NCI-H510A treated with DMSO at 0.1 percent for 48 hours (cell line): ENCODE data around the gene MXD1.
"Not testable (repeated sequence)": the region's sequence is repeated elsewhere in the genome, so short reads cannot be mapped to it uniquely, and the experiment has no call there.

Experiments
- DNase-seq: peaks from one replicate; lab custom pipeline; 2025; lab: John Stamatoyannopoulos, UW

MXD1 gene

GRCh38 chr2:69933254-69933828, 18.4 kb downstream of the MXD1 start:
- DNase-seq = no peak

- no peak for DNase-seq
These were observed 19.1 kb downstream of the MXD1 start for GRCh38 chr2:69933839-69934613.

GRCh38 chr2:69934614-69934908, 19.7 kb downstream of the MXD1 start:
- no peak for DNase-seq

- DNase-seq = no peak
These were observed 20.1 kb downstream of the MXD1 start for GRCh38 chr2:69935011-69935410.

DNA sequence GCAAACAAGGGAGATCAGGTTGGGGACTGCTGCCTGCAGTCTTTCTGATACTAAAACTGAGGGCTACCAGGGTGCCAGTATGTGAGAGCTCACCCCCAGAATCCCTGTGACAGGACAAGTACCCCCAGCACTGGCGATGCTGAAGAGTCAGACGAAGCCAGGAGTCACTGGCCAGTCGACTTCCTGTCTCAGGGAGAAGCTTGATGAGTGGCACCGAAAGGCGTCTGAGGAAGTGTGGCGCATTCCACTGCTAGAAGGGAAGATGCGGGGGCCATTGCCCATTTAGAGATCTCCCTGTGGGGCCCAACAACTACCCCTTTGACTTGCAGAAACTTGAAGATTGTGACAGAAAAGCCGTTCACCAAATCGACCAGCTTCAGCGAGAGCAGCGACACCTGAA, 22.0 kb downstream of the MXD1 start:
- DNase-seq = no peak

DNA sequence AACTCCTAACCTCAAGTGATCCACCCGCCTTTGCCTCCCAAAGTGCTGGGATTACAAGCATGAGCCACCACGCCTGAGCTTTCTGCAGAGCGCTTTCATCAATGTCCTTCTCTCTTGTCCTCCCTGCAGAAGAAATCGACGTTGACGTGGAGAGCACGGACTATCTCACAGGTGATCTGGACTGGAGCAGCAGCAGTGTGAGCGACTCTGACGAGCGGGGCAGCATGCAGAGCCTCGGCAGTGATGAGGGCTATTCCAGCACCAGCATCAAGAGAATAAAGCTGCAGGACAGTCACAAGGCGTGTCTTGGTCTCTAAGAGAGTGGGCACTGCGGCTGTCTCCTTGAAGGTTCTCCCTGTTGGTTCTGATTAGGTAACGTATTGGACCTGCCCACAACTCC, 23.1 kb downstream of the MXD1 start:
- DNase-seq = no peak

DNA sequence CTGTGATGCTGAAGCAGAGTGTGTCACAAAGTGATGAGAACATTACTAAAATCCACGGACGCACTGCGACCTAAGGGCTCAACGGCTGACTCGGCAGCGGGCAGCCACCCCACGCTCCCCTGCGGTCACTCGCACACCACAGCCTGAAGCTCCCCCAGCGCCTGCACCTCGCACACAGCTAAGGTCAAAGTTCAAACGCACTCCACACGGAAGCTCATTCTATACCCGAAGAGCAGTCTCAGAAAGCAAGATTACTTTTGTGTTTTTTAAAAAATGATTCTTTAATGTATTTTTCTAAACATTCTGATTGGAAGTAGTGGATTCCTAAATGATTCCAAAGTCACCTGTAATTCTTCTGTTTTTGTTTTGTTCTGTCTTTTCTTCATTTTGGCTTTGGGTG, 24.8 kb downstream of the MXD1 start:
- DNase-seq = no peak

- DNase-seq = no peak
These were observed 25.8 kb downstream of the MXD1 start for GRCh38 chr2:69940691-69941090.

- no peak for DNase-seq
These were observed 28.3 kb downstream of the MXD1 start for GRCh38 chr2:69943000-69943842.

GRCh38 chr2:69943843-69944525, 29.1 kb downstream of the MXD1 start:
- no peak for DNase-seq

DNA sequence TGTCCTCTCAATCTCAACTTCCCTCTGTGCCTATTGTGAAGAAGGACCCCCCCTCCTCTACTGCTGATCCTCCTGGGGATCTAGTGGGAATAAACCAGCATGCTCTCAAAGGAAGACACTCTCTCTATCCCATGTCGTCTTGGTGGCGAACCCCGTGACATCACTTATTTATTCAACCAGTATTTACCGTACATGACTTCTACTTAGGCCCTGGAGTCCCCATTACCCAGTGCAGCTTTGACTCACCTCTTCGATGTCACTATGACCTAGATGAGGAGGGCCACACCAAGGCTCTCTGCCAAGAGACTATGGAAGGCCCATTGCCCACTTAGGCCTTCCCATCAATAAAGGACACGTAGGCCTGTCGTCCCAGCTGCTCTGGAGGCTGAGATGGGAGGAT, 29.8 kb downstream of the MXD1 start:
- no peak for DNase-seq

- DNase-seq = no peak
These were observed 30.5 kb downstream of the MXD1 start for GRCh38 chr2:69945441-69945840.

GRCh38 chr2:69945941-69946340, 31.0 kb downstream of the MXD1 start:
- no peak for DNase-seq

- DNase-seq = no peak
These were observed 31.7 kb downstream of the MXD1 start for GRCh38 chr2:69946351-69947324.

DNA sequence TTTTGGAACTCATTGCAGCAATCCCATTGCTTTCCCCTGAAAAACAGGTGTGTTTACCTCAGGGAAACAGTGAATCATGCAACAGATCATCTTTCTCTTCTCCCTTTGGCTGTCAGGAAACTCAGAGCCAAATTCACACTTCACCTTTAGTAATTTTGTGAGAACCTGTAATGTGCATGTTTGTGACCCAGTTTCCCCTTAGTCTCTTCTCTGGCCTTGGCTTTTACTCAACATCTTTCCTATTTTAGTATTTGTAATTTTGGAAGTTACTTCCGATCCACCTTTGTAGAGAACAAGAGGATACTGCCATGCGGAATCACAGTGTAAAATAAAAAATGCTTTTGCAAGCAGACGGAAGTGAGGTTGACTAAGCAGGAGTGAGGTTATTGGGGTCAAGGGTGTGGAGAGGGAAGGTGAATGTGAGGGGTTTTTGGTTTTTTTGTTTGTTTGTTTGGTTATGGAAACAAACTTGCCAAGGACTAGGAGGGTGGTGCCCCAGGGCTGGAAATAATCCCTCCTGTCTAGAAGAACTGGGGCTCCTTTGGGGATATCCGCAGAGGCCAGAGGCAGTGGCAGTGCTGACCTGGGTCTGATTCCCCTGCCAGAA, 32.5 kb downstream of the MXD1 start:
- DNase-seq = no peak

- DNase-seq = no peak
These were observed 33.4 kb downstream of the MXD1 start for GRCh38 chr2:69948032-69948962.

- no peak for DNase-seq
These were observed 34.2 kb downstream of the MXD1 start for GRCh38 chr2:69948963-69949645.

GRCh38 chr2:69950241-69950640, 35.3 kb downstream of the MXD1 start:
- DNase-seq = no peak

DNA sequence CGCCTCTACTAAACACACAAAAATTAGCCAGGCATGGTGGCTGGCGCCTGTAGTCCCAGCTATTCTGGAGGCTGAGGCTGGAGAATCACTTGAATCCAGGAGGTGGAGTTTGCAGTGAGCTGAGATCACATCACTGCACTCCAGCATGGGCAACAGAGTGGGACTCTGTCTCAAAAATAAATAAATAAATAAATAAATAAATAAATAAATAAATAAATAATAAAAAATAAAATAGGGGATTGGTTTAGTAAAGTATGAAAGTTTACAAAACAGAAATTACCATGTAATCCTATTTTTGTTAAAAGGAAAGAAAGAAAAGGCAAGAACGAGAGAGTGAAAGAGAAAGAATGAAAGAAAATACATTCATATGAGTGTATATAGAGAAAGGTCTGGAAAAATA, 35.8 kb downstream of the MXD1 start:
- not testable (repeated sequence) for DNase-seq
